HG02642 (cell line): ENCODE data around the gene ZXDB.
"Not testable (repeated sequence)": the region's sequence is repeated elsewhere in the genome, so short reads cannot be mapped to it uniquely, and the experiment has no call there.

ENCODE experiments used
- ATAC-seq: cut with Tn5 transposase; IDR thresholded peaks from one replicate; pipeline ENCODE4 v1.9.1; 2021; ENCODE audit warnings: mild to moderate bottlenecking; ENCODE audit not compliant: unreplicated experiment, poor library complexity

Gene ZXDB

GRCh38 chrX:57591284-57592159 lies at the start of gene ZXDB:
TSS of gene ZXDB (plus strand) at chrX:57592011. CDS start at chrX:57592049, 38 bp downstream.
- peak; percentile 61 for ATAC-seq

GRCh38 chrX:57565198-57565597 lies 26.6 kb upstream of the ZXDB start:
- no peak for ATAC-seq

GRCh38 chrX:57573754-57574153 lies 18.1 kb upstream of the ZXDB start:
- ATAC-seq: no peak

GRCh38 chrX:57582948-57583347 lies 8.9 kb upstream of the ZXDB start:
- not testable (repeated sequence) for ATAC-seq

- ATAC-seq: no peak
Observed at GRCh38 chrX:57583477-57583876, 8.3 kb upstream of the ZXDB start.

- ATAC-seq: no peak
Observed at GRCh38 chrX:57586360-57586759, 5.5 kb upstream of the ZXDB start.

GRCh38 chrX:57587062-57587461 lies 4.7 kb upstream of the ZXDB start:
- no peak for ATAC-seq

- ATAC-seq: no peak
Observed at GRCh38 chrX:57587607-57588006, 4.2 kb upstream of the ZXDB start.

- peak; percentile 86 for ATAC-seq
Observed at GRCh38 chrX:57592160-57592893, 516 bp downstream of the ZXDB start.

- ATAC-seq: peak; percentile 45
Observed at GRCh38 chrX:57592894-57593215, 1.0 kb downstream of the ZXDB start.

GRCh38 chrX:57595381-57595811 lies 3.6 kb downstream of the ZXDB start:
- ATAC-seq: no peak

GRCh38 chrX:57596109-57596508 lies 4.3 kb downstream of the ZXDB start:
- ATAC-seq: no peak

- ATAC-seq: no peak
Observed at GRCh38 chrX:57596516-57596915, 4.7 kb downstream of the ZXDB start.

- ATAC-seq: no peak
Observed at GRCh38 chrX:57607295-57608187, 15.7 kb downstream of the ZXDB start.

GRCh38 chrX:57613351-57613750 lies 21.5 kb downstream of the ZXDB start:
- ATAC-seq: not testable (repeated sequence)

- not testable (repeated sequence) for ATAC-seq
Observed at GRCh38 chrX:57629438-57629837, 37.6 kb downstream of the ZXDB start.

GRCh38 chrX:57640674-57641016 lies 48.8 kb downstream of the ZXDB start:
- no peak for ATAC-seq

- no peak for ATAC-seq
Observed at GRCh38 chrX:57641338-57641737, 49.5 kb downstream of the ZXDB start.

GRCh38 chrX:57643698-57644097 lies 51.9 kb downstream of the ZXDB start:
- ATAC-seq: no peak

- no peak for ATAC-seq
Observed at GRCh38 chrX:57647020-57647419, 55.2 kb downstream of the ZXDB start.
